ENCODE measurements around the gene GAN. TPM values are rescaled to one million over a fixed set of nuclear protein-coding genes. Genes with fewer than 3 reads are reported as not detected.
"Not testable (repeated sequence)": the region's sequence is repeated elsewhere in the genome, so short reads cannot be mapped to it uniquely, and the experiment has no call there.

The GAN gene
- total RNA-seq, 1 experiment from 2014 or later: 2.5 TPM

GRCh38 chr16:81403208-81403600, 88.4 kb downstream of the GAN start:
- DNase-seq: no peak
- Histone ChIP-seq H3K36me3 (no peaks in the 10 kb centered on the region), H3K27me3 (no peaks in the 10 kb centered on the region), H3K9me3 (no peaks in the 10 kb centered on the region), H3K4me3 (no peak overlapping the region)

GRCh38 chr16:81403601-81404391, 89.0 kb downstream of the GAN start:
- H3K27me3 ChIP-seq: no peaks in the 10 kb centered on the region
- peak; percentile 55 for DNase-seq
- no peak overlapping the region for H3K4me3 ChIP-seq
- H3K36me3 ChIP-seq: no peaks in the 10 kb centered on the region
- no peaks in the 10 kb centered on the region for H3K9me3 ChIP-seq

GRCh38 chr16:81405002-81405401, 90.2 kb downstream of the GAN start:
- not testable (repeated sequence) for H3K9me3 ChIP-seq, DNase-seq, H3K4me3 ChIP-seq, H3K36me3 ChIP-seq, H3K27me3 ChIP-seq

DNA sequence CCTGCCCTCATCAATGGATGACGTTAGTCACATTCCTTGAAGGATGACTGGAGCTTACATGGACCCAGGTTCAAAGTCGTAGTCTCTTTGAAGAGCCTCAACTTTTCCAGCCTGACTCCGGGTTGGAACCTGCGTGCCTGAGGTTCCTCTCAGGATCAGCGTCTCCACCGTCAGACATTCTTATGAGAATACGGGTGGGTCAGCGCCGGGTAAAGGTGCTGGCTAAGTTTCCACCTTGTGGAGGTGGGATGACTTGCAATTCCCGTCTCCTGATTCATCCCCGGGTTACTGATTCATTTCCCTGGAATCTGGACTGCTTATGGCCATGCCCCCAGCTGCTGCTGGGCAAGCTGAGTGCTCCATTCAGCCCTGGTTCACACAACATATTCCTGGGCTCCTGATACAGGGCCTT, 90.9 kb downstream of the GAN start:
- no peaks in the 10 kb centered on the region for H3K9me3 ChIP-seq
- no peaks in the 10 kb centered on the region for H3K27me3 ChIP-seq
- H3K36me3 ChIP-seq: no peaks in the 10 kb centered on the region
- DNase-seq: peak; percentile 76
- H3K4me3 ChIP-seq: no peak overlapping the region

DNA sequence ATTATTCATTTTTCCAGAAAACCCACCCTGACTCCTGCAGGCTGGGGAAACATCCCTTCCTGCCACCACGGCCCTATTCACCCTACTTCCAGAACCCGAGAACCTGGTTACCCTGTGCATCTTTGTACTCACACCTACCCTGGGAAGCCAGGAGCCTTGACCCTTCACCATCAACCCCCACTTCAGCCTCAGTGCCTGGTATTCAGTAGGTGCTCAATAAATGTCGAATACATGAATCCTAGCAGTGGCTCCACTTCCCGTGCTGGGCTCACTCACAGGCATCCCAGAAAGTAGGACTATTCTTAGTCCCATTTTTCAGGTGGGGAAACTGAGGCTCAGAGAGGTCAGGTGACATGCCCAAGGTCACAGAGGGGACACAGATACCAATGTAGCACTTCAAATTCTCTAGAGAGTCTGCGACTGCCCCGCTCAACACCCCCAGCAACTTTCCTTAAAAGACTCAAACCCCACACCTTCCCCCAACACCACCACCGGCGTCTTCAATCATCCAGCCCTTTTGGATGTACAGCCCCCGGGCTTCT, 93.7 kb downstream of the GAN start:
- DNase-seq: no peak
- Histone ChIP-seq H3K36me3 (no peaks in the 10 kb centered on the region), H3K9me3 (no peaks in the 10 kb centered on the region), H3K27me3 (no peaks in the 10 kb centered on the region), H3K4me3 (no peak overlapping the region)

GRCh38 chr16:81409016-81409556, 94.3 kb downstream of the GAN start:
- Histone ChIP-seq H3K36me3 (no peaks in the 10 kb centered on the region), H3K9me3 (no peaks in the 10 kb centered on the region), H3K27me3 (no peaks in the 10 kb centered on the region), H3K4me3 (no peak overlapping the region)
- DNase-seq: no peak

DNA sequence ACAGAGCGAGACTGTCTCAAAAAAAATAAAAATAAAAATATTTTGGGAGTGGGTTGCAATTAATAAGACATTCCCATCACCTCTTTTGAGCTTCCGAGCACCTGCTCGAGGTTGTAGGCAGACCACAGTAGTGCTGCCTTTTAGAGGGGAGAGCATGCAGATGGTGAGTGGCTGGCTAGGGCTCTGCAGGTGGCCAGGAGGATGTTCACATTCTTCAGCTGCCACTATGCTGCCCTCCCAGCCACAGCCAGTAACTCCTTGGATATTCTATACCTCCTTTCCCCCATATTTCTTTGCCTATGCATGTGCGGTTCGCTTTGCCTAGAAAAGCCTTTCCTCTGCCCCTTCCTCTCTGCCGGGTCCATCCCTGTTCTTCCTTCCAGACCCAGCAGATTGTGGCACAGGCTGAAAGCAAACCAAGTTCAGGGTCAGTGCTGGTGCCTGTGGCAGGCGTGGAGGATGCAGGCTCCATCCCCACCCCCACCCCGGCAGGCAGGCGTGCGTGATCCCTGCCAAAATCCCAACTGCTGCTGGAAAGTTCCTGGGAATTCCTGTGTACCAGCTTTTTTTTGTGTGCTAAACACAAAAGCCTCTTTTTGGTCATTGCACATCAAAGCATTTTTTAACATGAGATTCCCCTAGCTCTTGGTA, 96.0 kb downstream of the GAN start:
- Histone ChIP-seq H3K9me3 (no peaks in the 10 kb centered on the region), H3K36me3 (no peaks in the 10 kb centered on the region), H3K4me3 (no peak overlapping the region), H3K27me3 (no peaks in the 10 kb centered on the region)
- DNase-seq: no peak

DNA sequence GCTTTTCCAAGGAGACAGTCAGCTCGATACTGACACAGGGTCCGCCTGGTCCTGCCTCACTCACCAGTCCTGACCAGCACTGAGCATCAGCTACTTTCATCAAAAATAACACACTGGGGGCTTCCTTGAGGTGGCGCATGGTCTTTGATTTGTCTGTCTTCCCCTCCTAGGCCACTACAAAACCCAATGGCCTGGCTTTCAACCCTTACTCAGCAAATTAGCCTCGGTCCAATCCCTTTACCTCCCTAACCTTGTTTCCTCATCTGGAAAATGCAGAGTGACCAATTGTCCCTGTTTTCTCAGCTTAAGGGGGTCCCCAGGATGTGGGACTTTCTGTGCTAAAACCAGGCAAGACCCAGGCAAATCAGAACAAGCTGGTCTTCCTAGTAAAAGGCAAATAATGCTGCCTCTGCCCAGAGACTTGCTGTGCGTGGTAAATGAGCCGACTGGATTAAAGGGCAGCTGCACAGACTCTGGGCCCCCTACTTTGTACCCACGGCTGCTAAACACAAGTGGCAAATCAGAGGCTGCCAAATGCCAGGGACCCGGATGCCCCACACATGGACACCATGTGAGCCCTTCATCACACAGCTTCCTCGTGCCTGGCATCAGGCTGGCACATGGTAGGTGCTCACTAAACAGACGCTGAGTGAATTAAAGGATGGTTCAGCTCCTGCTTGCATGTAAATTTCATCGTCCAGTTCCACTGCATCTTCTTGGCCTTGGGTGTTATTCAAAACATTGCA, 98.7 kb downstream of the GAN start:
- Histone ChIP-seq H3K4me3 (no peak overlapping the region), H3K27me3 (no peaks in the 10 kb centered on the region), H3K9me3 (no peaks in the 10 kb centered on the region), H3K36me3 (no peaks in the 10 kb centered on the region)
- no peak for DNase-seq

DNA sequence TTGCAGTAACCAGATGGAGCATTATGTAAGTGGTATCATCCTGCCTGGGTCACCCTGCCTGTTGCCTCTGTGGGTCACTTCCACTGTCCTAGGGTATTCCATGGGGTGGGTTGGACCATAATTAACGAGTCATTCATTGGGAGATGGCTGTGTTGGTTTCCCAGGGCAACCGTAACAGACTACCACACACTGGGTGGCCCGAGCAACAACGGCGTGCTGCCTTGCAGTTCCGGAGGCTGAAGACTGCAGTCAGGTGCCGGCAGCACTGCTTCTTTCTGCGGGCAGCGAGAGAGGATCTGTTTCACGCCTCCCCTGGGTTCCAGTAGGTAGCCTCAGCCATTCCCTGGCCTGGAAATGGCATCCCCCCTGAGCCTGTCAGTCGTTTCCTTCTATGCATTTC, 101.0 kb downstream of the GAN start:
- Histone ChIP-seq H3K9me3 (no peaks in the 10 kb centered on the region), H3K36me3 (no peaks in the 10 kb centered on the region), H3K27me3 (no peaks in the 10 kb centered on the region), H3K4me3 (no peak overlapping the region)
- no peak for DNase-seq

DNA sequence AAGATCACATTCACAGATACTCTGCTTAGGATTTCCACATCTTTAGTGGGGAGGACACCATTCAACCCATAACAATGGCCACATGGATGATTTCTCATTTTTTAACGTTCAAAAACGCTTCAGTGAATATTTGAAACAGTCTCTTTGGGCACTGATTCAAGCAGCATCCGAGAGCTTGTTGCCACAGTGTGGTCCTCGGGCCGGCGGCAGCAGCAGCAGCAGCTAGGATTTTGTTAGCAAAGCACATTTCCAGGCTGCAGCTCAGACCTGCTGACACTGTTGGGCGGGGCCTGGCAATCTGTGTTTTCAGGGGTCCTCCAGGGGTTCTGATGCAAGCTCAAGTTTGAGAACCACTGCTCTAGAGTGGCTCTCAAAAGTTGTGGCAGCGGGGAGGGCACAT, 102.0 kb downstream of the GAN start:
- Histone ChIP-seq H3K36me3 (no peaks in the 10 kb centered on the region), H3K27me3 (no peaks in the 10 kb centered on the region), H3K4me3 (no peak overlapping the region), H3K9me3 (no peaks in the 10 kb centered on the region)
- DNase-seq: no peak

- Histone ChIP-seq H3K9me3 (no peaks in the 10 kb centered on the region), H3K27me3 (no peaks in the 10 kb centered on the region), H3K36me3 (no peaks in the 10 kb centered on the region), H3K4me3 (no peak overlapping the region)
- no peak for DNase-seq
Measured at GRCh38 chr16:81417210-81417609, 102.4 kb downstream of the GAN start.

DNA sequence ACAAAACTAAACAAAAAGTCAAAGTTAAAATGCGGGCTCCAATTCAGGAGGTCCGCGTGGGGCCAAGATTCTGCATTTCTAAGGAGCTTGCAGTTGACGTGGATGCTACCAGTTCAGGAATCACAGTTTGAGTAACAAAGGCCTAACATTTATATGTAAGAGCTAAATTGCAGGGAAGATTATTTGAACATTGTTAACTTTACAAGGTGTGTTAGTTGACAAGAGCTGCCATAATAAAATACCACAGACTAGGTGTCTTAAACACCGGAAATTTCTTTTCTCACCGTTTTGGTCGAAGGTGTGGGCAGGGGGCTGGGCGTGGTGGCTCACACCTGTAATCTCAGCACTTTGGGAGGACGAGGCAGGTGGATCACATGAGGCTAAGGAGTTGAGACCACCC, 105.0 kb downstream of the GAN start:
- Histone ChIP-seq H3K36me3 (no peaks in the 10 kb centered on the region), H3K27me3 (no peaks in the 10 kb centered on the region), H3K9me3 (no peaks in the 10 kb centered on the region), H3K4me3 (no peak overlapping the region)
- no peak for DNase-seq

GRCh38 chr16:81421126-81421525, 106.4 kb downstream of the GAN start:
- H3K9me3 ChIP-seq: no peaks in the 10 kb centered on the region
- no peaks in the 10 kb centered on the region for H3K27me3 ChIP-seq
- no peaks in the 10 kb centered on the region for H3K36me3 ChIP-seq
- no peak overlapping the region for H3K4me3 ChIP-seq
- DNase-seq: no peak

- no peaks in the 10 kb centered on the region for H3K9me3 ChIP-seq
- H3K27me3 ChIP-seq: no peaks in the 10 kb centered on the region
- no peaks in the 10 kb centered on the region for H3K36me3 ChIP-seq
- no peak overlapping the region for H3K4me3 ChIP-seq
- DNase-seq: no peak
Measured at GRCh38 chr16:81421536-81421935, 106.8 kb downstream of the GAN start.

DNA sequence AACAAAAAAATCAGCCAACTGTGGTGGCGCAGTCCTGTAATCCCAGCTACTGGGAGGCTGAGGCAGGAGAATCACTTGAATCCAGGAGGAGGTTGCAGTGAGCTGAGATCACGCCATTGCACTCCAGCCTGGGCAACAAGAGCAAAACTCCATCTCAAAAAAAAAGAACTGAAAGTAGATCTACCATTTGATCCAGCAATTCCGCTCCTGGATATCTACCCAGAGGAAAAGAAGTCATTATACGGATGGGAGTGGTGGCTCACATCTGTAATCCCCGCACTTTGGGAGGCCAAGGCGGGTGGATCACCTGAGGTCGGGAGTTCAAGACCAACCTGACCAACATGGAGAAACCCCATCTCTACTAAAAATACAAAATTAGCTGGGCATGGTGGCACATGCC, 107.4 kb downstream of the GAN start:
- not testable (repeated sequence) for DNase-seq, H3K27me3 ChIP-seq, H3K9me3 ChIP-seq, H3K4me3 ChIP-seq, H3K36me3 ChIP-seq

DNA sequence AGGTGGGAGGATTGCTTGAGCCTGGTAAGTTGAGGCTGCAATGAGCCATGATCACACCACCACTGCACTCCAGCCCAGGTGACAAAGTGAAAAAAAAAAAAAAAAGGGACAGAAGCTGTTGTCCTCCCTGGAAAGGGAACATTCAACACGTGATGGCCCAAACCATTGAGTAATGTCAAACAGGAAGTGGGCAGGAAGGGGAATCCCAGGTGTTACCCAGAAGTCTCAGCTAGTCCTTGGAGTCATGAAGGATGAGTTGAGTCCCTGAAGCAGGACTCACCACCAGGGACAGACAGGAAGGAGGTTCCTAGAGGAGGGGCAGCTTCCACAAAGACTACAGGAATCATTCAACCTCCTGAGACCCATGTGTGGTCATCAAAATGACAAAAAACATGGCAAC, 110.0 kb downstream of the GAN start:
- H3K4me3 ChIP-seq: no peak overlapping the region
- no peaks in the 10 kb centered on the region for H3K9me3 ChIP-seq
- no peak for DNase-seq
- H3K36me3 ChIP-seq: no peaks in the 10 kb centered on the region
- H3K27me3 ChIP-seq: no peaks in the 10 kb centered on the region

DNA sequence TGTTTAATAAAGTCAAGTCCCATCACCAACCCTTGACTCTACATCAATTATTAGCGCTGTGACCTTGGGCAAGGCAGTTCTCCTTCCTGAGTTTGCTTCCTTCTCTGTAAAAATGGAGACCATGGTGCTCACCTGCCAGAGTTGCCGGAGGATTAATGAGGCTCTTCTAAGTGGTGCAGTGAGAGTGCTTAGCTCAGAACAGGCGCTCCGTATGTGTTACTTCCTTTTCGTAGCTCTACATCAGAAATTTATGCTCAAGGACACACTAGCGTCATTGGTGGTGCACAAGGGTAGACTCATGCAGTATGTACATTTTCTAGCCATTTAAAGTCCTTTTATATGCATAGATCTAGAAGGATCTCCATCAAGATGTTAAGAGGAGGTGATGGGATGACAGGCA, 112.5 kb downstream of the GAN start:
- Histone ChIP-seq H3K27me3 (no peaks in the 10 kb centered on the region), H3K9me3 (no peaks in the 10 kb centered on the region), H3K36me3 (no peaks in the 10 kb centered on the region), H3K4me3 (no peak overlapping the region)
- DNase-seq: no peak
